ENCODE measurements around the gene RPL35.
"Not testable (repeated sequence)": the region's sequence is repeated elsewhere in the genome, so short reads cannot be mapped to it uniquely, and the experiment has no call there.

RPL35 gene

DNA sequence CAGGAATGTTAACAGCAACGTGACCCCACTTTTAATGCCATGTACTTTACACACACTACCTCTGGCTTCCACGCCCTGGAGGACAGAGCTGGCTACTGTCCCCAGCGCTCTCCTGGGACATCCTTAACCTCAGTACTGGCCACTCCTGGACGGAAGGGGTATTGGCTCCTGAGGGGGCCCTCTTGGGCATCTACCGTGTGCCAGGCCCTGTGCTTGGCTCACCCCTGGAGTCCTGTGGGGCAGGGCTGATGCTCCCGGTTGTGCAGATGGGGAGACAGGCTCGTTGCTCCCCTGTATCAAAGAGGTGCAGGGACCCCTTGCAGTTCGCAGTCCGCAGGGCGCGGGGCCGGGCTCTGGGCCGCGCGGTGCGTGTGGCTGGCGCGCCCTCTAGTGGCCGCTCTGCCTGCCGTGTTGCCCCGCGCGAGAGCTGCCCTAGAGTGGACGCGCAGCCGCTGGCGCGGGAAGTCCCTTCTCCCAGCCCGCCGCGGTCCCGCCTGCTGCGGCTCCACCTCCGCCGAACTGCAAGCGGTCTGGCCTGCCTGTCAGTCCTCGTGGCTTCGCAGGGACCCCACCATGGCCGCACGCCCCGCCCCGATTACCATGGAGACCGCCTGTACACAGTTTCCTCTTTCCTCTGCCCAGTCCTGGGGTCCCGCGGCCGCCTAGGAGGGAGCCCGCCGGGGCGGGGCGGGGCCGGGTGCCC is 8.8 kb downstream of the RPL35 start, which contains the start of gene WDR38:
Gene WDR38, plus strand, starts transcription at position 632 of the 703 bp plus-strand sequence. CDS start 72 bp downstream, outside the sequence.
- peak; percentile 39 to 69 (median 60) for DNase-seq (ENCODE audit: low read depth in 3 of 3)

DNA sequence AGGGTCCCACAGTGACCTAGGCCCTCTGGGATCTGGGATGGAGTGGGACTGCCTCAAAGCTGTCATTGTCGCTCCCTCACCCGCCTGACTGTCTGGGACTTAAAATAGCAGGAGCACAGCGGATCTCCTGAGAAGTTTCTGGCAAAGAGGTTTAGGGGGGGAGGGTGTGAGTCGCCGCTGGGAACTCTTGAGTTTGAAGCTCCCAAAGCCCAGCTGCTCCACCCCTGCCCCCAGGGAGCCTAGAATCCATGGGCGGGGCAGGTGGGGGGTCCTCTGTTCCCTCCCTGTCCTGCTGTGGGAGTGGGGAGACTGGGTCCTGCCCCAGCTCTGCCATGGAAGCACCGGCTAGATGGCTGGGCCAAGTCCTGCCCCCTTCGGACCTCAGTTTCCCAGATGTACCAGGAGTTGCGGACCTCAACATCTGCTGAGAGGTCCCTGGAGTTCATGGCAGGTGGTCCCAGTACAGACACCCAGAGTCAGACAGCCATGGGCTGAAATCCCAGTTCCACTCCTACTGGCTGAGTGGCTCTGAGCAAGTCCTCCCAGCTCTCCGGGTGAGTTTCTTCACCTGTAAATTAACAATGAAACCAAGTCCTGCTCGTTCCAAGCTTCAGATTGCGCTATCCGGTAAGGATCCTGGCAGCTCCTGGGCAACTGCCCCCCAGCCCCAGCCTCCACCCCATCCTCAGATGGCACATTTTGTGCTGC is 9.5 kb downstream of the RPL35 start:
- DNase-seq (ENCODE audit: low read depth in 3 of 3), result no peak

DNA sequence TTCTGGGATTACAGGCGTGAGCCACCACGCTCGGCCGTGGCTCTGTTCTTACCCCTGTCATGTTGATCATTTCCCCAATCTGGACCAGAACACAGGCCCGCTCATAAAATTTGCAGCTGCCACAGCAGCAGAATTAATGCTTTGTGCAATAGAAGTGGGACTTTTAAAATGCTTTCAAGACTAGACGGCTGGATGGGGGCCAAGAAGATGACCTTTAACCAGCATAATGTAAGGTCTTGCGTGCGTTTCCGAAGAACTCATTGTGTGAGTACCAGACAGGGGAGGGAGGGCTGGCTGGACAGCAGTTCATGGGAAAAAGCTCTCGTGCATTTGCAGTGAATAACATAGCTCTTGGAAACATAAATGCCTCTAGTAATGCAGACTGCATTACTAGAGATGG is 12.0 kb downstream of the RPL35 start:
- no peak for DNase-seq (ENCODE audit: low read depth in 3 of 3)

- DNase-seq (ENCODE audit: low read depth in 3 of 3), result no peak
Measured at GRCh38 chr9:124846969-124847368, 14.8 kb downstream of the RPL35 start.

GRCh38 chr9:124846467-124846866 is 15.3 kb downstream of the RPL35 start:
- DNase-seq (ENCODE audit: low read depth in 3 of 3), result not testable (repeated sequence)

DNA sequence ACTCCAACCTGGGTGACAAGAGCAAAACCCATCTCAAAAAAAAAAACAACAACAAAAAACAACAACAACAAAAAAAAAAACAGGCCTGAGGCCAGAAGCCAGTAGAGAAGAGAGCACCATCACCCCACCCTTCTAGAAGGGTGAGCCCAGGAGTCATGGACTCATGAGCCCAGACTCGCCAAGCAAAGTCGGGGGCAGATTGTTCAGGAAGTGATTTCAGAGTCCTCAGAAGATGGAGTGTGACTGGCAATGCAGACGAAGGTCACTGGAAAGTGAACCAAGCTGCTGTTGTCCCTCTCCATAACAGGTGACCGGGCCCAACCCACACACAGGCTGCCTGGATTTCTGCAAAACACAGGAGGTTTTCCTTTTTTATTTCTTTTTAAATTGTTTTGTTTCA is 17.5 kb downstream of the RPL35 start:
- DNase-seq (ENCODE audit: low read depth in 3 of 3), result no peak

- DNase-seq (ENCODE audit: low read depth in 3 of 3), result no peak
Measured at GRCh38 chr9:124843456-124844034, 18.2 kb downstream of the RPL35 start.

DNA sequence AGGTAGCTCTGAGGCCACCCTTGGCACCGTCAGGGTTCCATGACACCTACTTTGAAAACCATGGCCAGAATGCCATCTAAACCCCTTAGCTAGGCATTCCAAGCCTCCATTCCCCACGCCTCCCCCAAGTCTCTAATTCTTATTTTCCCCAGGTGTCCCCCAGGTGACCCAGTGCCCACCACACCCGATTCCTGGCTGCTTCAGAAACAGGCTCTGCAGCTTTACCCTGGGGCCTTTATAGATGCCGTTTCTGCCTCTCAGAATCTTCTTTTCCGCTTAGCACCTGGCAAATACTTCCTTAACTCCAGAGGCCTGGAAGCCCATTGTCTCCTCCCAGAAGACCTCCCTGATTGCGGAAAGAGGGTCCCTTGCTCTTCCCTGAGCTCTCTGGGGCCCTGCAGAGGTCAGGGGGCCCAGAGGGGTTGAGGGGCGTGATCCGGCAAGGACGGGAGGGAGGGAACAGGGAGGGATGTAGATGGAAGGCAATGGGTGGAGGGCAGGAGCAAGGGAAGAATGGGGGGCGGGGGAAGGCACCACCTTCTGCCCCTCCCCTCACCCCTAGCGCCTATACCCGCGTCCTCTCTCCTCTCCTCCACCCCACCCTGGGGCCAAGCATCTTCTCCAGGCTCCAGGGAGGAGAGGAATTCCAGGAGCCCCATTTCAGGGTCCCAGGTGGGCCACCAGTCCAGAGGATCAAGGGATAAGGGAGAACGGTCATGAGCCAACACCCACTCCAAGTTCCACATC is 20.5 kb downstream of the RPL35 start:
- no peak for DNase-seq (ENCODE audit: low read depth in 3 of 3)

GRCh38 chr9:124840300-124840833 is 21.4 kb downstream of the RPL35 start:
- no peak for DNase-seq (ENCODE audit: low read depth in 3 of 3)

DNA sequence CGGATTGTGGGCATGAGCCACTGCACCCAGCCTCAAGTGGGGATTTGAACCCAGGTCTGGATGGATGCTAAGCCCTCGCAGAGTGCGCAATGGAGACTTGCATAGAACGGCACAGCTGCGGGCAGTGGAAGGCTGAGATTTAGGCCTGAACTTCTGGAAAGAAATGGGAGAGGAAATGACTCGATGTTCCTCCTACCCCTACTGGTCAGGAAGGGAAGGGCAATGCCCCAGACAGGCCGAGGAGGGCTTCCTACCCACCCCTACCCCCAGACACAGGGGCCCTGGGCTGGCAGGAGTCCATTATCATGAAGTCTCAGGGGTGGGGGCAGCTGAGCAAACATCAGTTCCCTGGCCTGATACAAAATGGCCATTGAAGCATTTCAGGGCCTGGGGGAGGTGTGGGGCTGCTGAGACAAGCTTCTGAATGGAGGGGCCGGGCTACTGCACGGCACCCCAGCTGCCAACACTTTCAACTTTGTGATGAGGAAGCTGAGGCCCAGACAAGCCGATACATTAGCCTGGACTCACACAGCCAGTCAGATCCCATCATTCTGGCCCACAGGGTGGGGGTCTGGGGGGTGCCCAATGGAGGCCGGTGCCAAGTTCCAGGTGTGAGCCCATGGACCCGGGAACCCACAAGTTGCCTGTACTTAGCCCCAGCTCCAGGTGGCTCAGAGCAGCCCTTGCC is 22.0 kb downstream of the RPL35 start:
- no peak for DNase-seq (ENCODE audit: low read depth in 3 of 3)

GRCh38 chr9:124838567-124839275 is 23.0 kb downstream of the RPL35 start:
- DNase-seq (ENCODE audit: low read depth in 3 of 3), result not testable (repeated sequence)

- not testable (repeated sequence) for DNase-seq (ENCODE audit: low read depth in 3 of 3)
Measured at GRCh38 chr9:124838132-124838531, 23.6 kb downstream of the RPL35 start.

DNA sequence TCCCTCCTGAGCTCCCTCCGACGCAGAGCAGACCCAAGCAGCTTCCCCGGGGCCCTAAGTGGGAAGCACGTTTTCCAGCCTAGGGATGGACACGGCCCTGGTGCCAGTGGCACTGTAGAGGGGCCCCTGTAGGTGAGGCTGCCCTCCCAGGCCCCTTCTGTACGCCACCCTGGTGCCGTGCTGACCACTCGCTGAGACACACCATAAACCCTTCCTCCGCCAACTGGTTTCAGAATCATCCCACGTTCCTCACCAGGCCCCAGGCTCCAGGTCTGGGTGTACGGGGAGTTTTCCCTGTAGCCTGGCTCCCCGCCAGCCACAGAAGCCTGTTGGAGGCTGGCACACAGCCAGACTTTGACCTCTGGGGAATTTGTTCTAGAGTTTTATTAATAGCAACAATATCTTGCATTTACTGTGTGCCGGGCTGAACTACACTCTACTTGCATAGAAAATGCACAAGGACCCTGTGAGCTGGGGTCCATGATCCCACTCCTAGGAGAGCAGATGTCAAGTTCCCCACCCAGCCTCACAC is 26.7 kb downstream of the RPL35 start:
- no peak for DNase-seq (ENCODE audit: low read depth in 3 of 3)

- no peak for DNase-seq (ENCODE audit: low read depth in 3 of 3)
Measured at GRCh38 chr9:124834591-124834990, 27.2 kb downstream of the RPL35 start.

DNA sequence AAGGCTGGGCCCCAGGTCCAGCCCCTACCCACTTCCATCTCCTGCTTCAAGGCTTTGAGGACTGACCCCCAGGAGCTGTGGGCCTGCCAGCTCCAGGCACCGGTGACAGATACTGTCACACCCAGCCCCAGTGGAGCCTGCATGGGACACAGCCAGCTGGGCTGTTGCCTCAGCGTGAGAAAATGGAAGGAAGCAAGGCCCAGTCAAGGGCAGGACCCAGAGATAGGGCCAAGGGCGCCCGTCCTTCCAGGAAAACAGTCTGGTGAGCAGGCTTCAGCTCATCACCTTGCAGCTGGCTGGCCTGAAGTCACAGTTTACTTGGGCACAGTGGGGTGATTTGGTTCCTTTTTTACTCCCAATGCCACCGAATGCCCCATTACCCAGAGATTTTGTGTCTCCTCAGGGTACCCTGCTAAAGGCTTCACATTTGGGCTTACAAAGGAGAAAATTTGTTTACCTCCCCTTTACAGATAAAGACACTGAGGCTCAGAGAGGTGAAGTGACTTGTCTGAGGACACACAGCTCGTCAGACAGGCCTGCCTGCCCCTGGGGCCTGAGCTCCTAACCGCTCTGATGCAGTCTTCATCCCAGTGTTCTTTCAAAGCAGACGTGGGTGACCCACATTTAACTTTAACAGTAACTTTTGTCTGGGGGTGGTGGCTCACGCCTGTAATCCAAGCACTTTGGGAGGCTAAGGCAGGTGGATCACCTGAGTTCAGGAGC is 30.0 kb downstream of the RPL35 start:
- DNase-seq (ENCODE audit: low read depth in 3 of 3), result no peak

DNA sequence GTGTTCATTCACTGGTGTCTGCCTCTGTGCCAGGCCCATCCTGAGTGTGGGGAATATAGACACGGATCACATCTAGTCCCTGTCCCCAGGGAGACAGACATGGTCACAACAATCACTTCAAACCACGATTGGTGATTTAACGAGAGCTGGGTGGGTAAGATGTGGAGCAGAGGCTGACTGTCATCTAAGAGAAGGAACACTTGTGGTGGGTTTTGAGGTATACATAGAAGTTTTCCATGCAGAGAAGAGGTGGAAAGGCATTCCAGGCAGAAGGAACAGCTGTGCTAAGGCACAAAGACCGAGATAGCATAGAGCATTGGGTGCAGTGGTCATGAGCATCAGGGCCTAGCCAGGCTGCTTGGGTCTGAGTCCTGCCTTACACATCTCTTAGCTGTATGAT is 31.2 kb downstream of the RPL35 start:
- DNase-seq (ENCODE audit: low read depth in 3 of 3), result no peak

- DNase-seq (ENCODE audit: low read depth in 3 of 3), result no peak
Measured at GRCh38 chr9:124829334-124829669, 32.5 kb downstream of the RPL35 start.

DNA sequence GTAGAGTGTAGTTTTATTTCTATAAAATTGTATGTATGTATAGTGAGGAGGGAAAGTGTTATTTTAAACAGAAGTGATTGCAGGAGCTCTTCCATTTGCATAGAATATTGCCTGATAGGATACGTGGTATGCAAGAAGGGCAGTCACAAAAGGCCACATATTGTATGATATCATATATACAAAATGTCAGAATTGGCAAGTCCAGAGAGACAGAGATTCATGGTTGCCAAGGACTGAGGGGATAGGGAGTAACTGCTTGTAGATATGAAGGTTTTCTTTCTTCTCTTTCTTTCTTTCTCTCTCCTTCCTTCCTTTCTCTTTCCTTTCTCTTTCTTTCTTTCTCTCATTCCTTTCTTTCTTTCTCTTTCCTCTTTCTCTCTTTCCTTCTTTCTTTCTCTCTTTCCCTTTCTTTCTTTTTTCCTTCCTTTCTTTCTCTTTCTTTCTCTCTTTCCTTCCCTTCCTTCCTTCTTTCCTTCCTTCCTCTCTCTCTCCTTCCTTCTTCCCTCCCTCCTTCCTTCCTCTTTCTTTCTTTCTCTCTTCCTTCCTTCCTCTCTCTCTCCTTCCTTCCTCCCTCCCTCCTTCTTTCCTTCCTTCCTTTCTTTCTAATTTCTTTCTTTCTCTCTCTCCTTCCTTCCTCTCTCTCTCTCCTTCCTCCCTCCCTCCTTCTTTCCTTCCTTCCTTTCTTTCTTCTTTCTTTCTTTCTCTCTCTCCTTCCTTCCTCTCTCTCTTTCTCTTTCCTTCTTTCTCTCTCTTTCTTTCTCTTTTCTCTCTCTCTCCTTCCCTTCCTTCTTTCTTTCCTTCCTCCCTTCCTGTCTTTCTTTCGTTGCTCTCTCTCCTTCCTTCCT is 33.0 kb downstream of the RPL35 start:
- DNase-seq (ENCODE audit: low read depth in 3 of 3), result no peak

Measured in stimulated activated CD4-positive, alpha-beta T cell treated with anti-CD3 and anti-CD28 coated beads, TNF-alpha, amount 100 ng/mL, for 48 hours (primary cell).